Activated naive CD8-positive, alpha-beta T cell treated with anti-CD3 and anti-CD28 coated beads, Interleukin-2, amount 50 U/mL, for 24 hours (primary cell): ENCODE measurements around the gene CLRN3.

ENCODE experiments used
- ATAC-seq: fragments of 150-1000 bp; cut with Tn5 transposase; one replicate; pipeline ENCODE4 v1.10.0; 2021
- DNase-seq: peaks from one replicate; pipeline ENCODE4 v3.0.0; 2021
- H3K27ac Mint-ChIP-seq: one replicate; pipeline ENCODE4 v1.8.0; 2021; ENCODE audit warnings: mild to moderate bottlenecking, mixed read lengths
- H3K27me3 Mint-ChIP-seq: one replicate; pipeline ENCODE4 v1.8.0; 2021; ENCODE audit warnings: mixed read lengths
- H3K36me3 Mint-ChIP-seq: one replicate; pipeline ENCODE4 v1.8.0; 2021; ENCODE audit warnings: low read depth, mixed read lengths
- H3K4me1 Mint-ChIP-seq: one replicate; pipeline ENCODE4 v1.8.0; 2021; ENCODE audit warnings: mixed read lengths
- H3K4me3 Mint-ChIP-seq: one replicate; pipeline ENCODE4 v1.8.0; 2021; ENCODE audit warnings: mild to moderate bottlenecking, moderate library complexity, mixed read lengths
- H3K9me3 Mint-ChIP-seq: one replicate; pipeline ENCODE4 v1.8.0; 2021; ENCODE audit warnings: mixed read lengths

CLRN3 gene

GRCh38 chr10:127877699-127878098 is 15.0 kb downstream of the CLRN3 start:
- no peak for DNase-seq
- Mint-ChIP-seq H3K36me3 (no peaks in the 10 kb centered on the region), H3K9me3 (no peaks in the 10 kb centered on the region), H3K27me3 (no peaks in the 10 kb centered on the region), H3K4me1 (peaks cover 3% of the 10 kb centered on the region), H3K4me3 (no peak overlapping the region), H3K27ac (no peak overlapping the region)
- no peak for ATAC-seq

- H3K4me3 Mint-ChIP-seq: no peak overlapping the region
- no peak overlapping the region for H3K27ac Mint-ChIP-seq
- H3K36me3 Mint-ChIP-seq: no peaks in the 10 kb centered on the region
- no peak for DNase-seq
- peaks cover 3% of the 10 kb centered on the region for H3K4me1 Mint-ChIP-seq
- H3K9me3 Mint-ChIP-seq: no peaks in the 10 kb centered on the region
- ATAC-seq: no peak
- H3K27me3 Mint-ChIP-seq: no peaks in the 10 kb centered on the region
These were observed 15.6 kb downstream of the CLRN3 start for GRCh38 chr10:127877116-127877515.

- DNase-seq (no peak), ATAC-seq (no peak)
- Mint-ChIP-seq H3K4me1 (peaks cover 3% of the 10 kb centered on the region), H3K9me3 (no peaks in the 10 kb centered on the region), H3K36me3 (no peaks in the 10 kb centered on the region), H3K27ac (no peak overlapping the region), H3K4me3 (no peak overlapping the region), H3K27me3 (no peaks in the 10 kb centered on the region)
These were observed 16.8 kb downstream of the CLRN3 start for GRCh38 chr10:127875916-127876315.

DNA sequence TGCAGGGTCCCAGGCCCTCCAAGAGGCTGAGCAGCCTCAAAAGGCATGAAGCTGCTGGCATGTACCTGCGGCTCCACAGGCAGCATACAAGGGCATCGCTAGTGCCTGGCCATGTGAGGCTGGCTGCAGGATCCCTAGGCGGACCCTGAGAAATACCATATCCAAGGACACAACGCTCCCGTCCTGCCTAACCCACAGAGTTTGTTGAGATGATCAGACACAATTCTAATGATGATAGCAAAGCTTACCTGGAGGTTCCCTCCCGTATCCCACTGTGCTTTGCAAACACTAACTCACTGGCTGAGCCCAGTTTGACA is 17.3 kb downstream of the CLRN3 start:
- Mint-ChIP-seq H3K9me3 (no peaks in the 10 kb centered on the region), H3K4me3 (no peak overlapping the region), H3K4me1 (peaks cover 2% of the 10 kb centered on the region), H3K27ac (no peak overlapping the region), H3K36me3 (no peaks in the 10 kb centered on the region), H3K27me3 (peaks cover 5% of the 10 kb centered on the region)
- ATAC-seq: no peak
- DNase-seq: no peak

DNA sequence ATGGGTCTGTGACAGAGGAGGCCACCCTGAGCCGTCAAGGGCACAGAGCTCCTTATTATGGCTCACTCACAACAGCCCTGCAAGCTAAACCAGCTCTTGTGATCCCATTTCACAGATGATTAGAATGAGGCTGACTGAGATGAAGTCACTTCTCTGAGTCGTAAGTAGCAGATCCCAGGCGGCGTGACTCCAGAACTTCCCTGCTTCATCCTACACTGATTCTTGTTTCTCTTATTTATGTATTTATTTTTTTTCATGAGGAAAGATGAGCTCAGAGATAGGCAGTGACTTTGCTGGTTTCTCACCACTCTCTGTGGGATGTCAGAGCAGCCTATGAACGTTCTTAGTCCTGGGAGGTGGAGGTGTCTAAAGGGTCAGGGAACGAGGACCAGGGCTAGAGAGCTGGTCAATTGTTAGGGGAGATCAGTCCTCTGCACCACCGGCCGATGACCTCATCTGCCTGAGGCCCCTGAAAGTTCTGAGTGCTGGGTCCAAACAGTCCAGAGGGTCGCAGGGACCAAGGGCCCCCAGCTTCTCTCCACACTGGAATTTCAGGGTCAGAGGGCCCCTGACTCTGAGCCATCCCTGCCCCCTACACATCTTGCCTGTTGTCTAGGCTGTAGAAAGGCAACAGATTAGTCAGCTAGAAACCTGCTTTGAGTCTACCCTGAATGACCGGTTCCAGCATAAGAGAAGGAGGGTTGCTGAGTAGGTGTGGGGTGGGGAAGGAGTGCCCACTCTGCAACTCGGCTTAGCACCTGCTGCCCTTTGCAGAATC is 17.9 kb downstream of the CLRN3 start:
- no peak overlapping the region for H3K27ac Mint-ChIP-seq
- H3K9me3 Mint-ChIP-seq: peaks cover 2% of the 10 kb centered on the region
- peaks cover 7% of the 10 kb centered on the region for H3K27me3 Mint-ChIP-seq
- H3K4me1 Mint-ChIP-seq: no peaks in the 10 kb centered on the region
- DNase-seq (no peak), ATAC-seq (no peak)
- H3K36me3 Mint-ChIP-seq: no peaks in the 10 kb centered on the region
- no peak overlapping the region for H3K4me3 Mint-ChIP-seq

- no peaks in the 10 kb centered on the region for H3K4me1 Mint-ChIP-seq
- H3K27ac Mint-ChIP-seq: no peak overlapping the region
- no peaks in the 10 kb centered on the region for H3K36me3 Mint-ChIP-seq
- ATAC-seq (no peak), DNase-seq (no peak)
- H3K27me3 Mint-ChIP-seq: peaks cover 9% of the 10 kb centered on the region
- H3K9me3 Mint-ChIP-seq: peaks cover 8% of the 10 kb centered on the region
- no peak overlapping the region for H3K4me3 Mint-ChIP-seq
These were observed 18.8 kb downstream of the CLRN3 start for GRCh38 chr10:127873901-127874470.

GRCh38 chr10:127872871-127873600 is 19.7 kb downstream of the CLRN3 start:
- Mint-ChIP-seq H3K4me3 (no peak overlapping the region), H3K27ac (no peak overlapping the region), H3K9me3 (peaks cover 8% of the 10 kb centered on the region), H3K4me1 (no peaks in the 10 kb centered on the region), H3K36me3 (no peaks in the 10 kb centered on the region), H3K27me3 (peaks cover 9% of the 10 kb centered on the region)
- ATAC-seq: no peak
- no peak for DNase-seq

GRCh38 chr10:127872011-127872761 is 20.6 kb downstream of the CLRN3 start:
- Mint-ChIP-seq H3K9me3 (peaks cover 8% of the 10 kb centered on the region), H3K27ac (no peak overlapping the region), H3K4me3 (no peak overlapping the region), H3K36me3 (no peaks in the 10 kb centered on the region), H3K4me1 (no peaks in the 10 kb centered on the region), H3K27me3 (peaks cover 9% of the 10 kb centered on the region)
- DNase-seq (no peak), ATAC-seq (no peak)

GRCh38 chr10:127871631-127872010 is 21.1 kb downstream of the CLRN3 start:
- no peak for ATAC-seq
- DNase-seq: no peak
- Mint-ChIP-seq H3K27ac (no peak overlapping the region), H3K4me3 (no peak overlapping the region), H3K36me3 (no peaks in the 10 kb centered on the region), H3K9me3 (peaks cover 8% of the 10 kb centered on the region), H3K4me1 (no peaks in the 10 kb centered on the region), H3K27me3 (peaks cover 9% of the 10 kb centered on the region)

GRCh38 chr10:127869329-127869728 is 23.4 kb downstream of the CLRN3 start:
- Mint-ChIP-seq H3K27me3 (peaks cover 9% of the 10 kb centered on the region), H3K9me3 (peaks cover 8% of the 10 kb centered on the region), H3K27ac (no peak overlapping the region), H3K4me3 (no peak overlapping the region), H3K36me3 (no peaks in the 10 kb centered on the region), H3K4me1 (no peaks in the 10 kb centered on the region)
- DNase-seq (no peak), ATAC-seq (no peak)

DNA sequence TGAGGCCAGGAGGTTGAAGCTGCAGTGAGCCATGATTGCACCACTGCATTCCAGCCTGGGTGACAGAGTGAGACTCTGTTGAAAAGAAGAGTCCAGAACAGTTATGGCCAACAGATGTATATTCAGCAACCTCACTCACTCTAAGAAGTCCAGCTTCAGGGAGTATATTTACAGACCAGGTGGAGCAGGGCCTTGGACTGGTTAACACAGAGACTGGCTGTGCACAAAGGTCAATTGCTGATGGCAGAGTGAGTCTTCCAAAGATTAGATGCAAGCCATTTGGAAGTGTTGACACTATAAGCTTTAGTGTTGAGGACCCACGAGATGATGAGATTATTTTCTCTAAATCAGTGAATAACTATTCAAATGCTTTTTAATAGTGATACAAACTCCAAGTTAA is 24.9 kb downstream of the CLRN3 start:
- ATAC-seq (no peak), DNase-seq (no peak)
- H3K4me3 Mint-ChIP-seq: no peak overlapping the region
- peaks cover 9% of the 10 kb centered on the region for H3K27me3 Mint-ChIP-seq
- no peaks in the 10 kb centered on the region for H3K36me3 Mint-ChIP-seq
- H3K4me1 Mint-ChIP-seq: no peaks in the 10 kb centered on the region
- H3K9me3 Mint-ChIP-seq: peaks cover 14% of the 10 kb centered on the region
- no peak overlapping the region for H3K27ac Mint-ChIP-seq

- peaks cover 11% of the 10 kb centered on the region for H3K27me3 Mint-ChIP-seq
- H3K4me3 Mint-ChIP-seq: no peak overlapping the region
- no peaks in the 10 kb centered on the region for H3K4me1 Mint-ChIP-seq
- no peaks in the 10 kb centered on the region for H3K36me3 Mint-ChIP-seq
- DNase-seq (no peak), ATAC-seq (no peak)
- H3K27ac Mint-ChIP-seq: no peak overlapping the region
- H3K9me3 Mint-ChIP-seq: peaks cover 14% of the 10 kb centered on the region
These were observed 26.3 kb downstream of the CLRN3 start for GRCh38 chr10:127866276-127867013.

DNA sequence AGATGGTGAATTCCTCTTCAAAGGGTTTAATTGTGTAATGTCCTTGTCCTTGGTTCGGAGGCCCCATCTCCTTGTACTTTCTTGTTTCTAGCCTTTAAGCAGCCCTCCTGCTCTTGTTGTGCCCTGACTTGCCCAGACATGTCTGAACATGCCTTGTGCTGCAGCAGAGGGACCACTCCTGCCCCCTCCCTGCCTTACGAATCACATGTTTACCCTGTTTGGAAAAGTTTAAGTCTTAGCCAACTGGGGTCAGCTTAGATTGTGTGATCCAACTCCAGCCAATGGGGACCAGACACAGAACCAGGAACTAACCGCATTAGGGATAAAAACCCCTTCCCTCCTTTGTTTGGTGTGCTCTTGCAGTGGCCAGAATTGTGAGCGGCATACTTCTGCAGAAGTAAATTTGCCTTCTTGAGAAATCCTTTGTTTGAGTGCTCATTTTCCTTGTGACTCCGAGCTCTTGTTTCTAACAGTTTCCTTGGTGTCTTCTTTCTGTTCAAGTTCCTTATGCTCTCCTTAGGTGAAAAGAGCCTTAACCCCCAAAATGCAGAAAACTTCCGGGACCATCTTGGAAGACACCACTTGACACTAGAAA is 29.4 kb downstream of the CLRN3 start:
- H3K27ac Mint-ChIP-seq: no peak overlapping the region

GRCh38 chr10:127860592-127860991 is 32.1 kb downstream of the CLRN3 start:
- Mint-ChIP-seq H3K4me3 (no peak overlapping the region), H3K27me3 (peaks cover 2% of the 10 kb centered on the region), H3K4me1 (no peaks in the 10 kb centered on the region), H3K27ac (no peak overlapping the region), H3K9me3 (peaks cover 6% of the 10 kb centered on the region), H3K36me3 (no peaks in the 10 kb centered on the region)
- ATAC-seq: no peak
- DNase-seq: no peak

More for the DNA sequence above, 29.4 kb downstream of the CLRN3 start:
- Mint-ChIP-seq H3K36me3 (no peaks in the 10 kb centered on the region), H3K9me3 (peaks cover 6% of the 10 kb centered on the region), H3K4me3 (no peak overlapping the region), H3K27me3 (peaks cover 2% of the 10 kb centered on the region), H3K4me1 (no peaks in the 10 kb centered on the region)
- ATAC-seq: no peak
- DNase-seq: no peak
